Activated T-cell treated with anti-CD3 and anti-CD28 coated beads, Interleukin-2, amount 50 U/mL, for 72 hours (primary cell): ENCODE measurements around the gene CMTM5. TPM values are rescaled to one million over a fixed set of nuclear protein-coding genes. Genes with fewer than 3 reads are reported as not detected.
A peak's percentile ranks its signal among the peaks of the same experiment; 100 is the strongest.

Experiments
- ATAC-seq, 2 donors: fragments of 150-1000 bp; cut with Tn5 transposase; replicated peaks in 1 of 2; 2 replicates each; pipeline ENCODE4 v1.10.0; 2021; ENCODE audit warnings: moderate library complexity in 2 of 2, mild to moderate bottlenecking in 1 of 2
- DNase-seq, 2 donors: peaks; one replicate each; pipeline ENCODE4 v3.0.0; 2021 to 2022; ENCODE audit warnings: mixed read lengths in 1 of 2
- H3K27ac Mint-ChIP-seq: one replicate; pipeline ENCODE4 v1.8.0; 2022; ENCODE audit warnings: mild to moderate bottlenecking, moderate library complexity, mixed read lengths
- H3K27me3 Mint-ChIP-seq: one replicate; pipeline ENCODE4 v1.8.0; 2022; ENCODE audit warnings: low read depth, mixed read lengths
- H3K36me3 Mint-ChIP-seq, 2 donors: one replicate each; pipeline ENCODE4 v1.8.0; 2022; ENCODE audit warnings: mixed read lengths in 2 of 2, mild to moderate bottlenecking in 1 of 2; ENCODE audit not compliant: insufficient read depth in 2 of 2
- H3K4me1 Mint-ChIP-seq: one replicate; pipeline ENCODE4 v1.8.0; 2022; ENCODE audit warnings: low read depth, mixed read lengths
- H3K4me3 Mint-ChIP-seq, 2 donors: one replicate each; pipeline ENCODE4 v1.8.0; 2022; ENCODE audit warnings: mild to moderate bottlenecking in 2 of 2, mixed read lengths in 2 of 2, moderate library complexity in 2 of 2
- H3K9me3 Mint-ChIP-seq, 2 donors: one replicate each; pipeline ENCODE4 v1.8.0; 2022; ENCODE audit warnings: mixed read lengths in 2 of 2
- total RNA-seq, 2 donors: library from RNA; stranded (reverse); gene quantifications; one replicate each; pipeline ENCODE4 v1.2.3, GENCODE V29; 2022

Gene CMTM5
- total RNA-seq, 2 donors from 2014 or later, result 0.30 TPM; not detected in 1

DNA sequence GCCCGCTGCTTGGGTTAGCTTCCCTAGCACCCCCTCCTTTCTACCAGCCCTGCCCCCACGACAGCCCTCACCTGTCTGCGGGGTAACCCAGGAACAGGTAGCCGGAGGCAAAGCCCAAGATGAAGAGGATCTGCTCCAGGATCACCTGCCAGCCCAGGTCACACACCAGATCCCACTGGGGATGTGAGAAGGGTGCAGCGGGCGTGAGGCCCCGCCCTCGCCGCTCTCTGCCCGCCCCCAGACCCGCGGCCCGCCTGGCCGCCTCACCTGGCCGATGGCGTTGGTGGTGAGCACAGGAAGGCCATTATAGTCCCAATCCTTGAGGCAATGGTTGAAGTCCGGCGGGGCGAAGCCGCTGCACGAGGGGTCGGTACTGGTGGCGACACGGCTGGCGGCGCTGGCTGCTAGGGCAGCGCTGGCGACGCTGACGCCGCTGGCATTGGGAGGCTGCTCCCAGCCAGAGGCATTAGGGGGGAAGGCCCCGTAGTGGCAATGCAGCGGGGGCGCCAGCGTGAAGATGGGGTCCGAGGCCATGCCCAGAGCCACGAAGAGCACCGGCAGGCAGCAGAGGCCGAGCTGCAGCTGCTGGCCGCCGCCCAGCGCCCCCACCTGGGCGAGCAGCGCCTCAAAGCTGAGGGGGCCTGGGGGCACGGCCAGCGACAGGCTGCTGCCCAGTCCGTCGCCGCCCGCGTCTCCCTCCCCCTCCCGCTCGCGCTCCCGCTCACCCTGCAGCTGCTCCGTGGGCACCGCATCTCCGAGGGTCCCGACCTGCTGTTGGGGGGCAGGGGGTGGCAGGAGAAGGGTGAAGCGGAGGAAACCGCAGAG, 25.0 kb upstream of the CMTM5 start:
- DNase-seq, result peak in 1 of 2 donors; percentile 25
- peak overlapping the region; percentile 79 to 81 for H3K4me3 Mint-ChIP-seq
- H3K9me3 Mint-ChIP-seq, result peaks cover 0 to 3% of the 10 kb centered on the region in 2 donors
- peaks cover 8% of the 10 kb centered on the region for H3K4me1 Mint-ChIP-seq
- no peak overlapping the region for H3K27ac Mint-ChIP-seq
- H3K27me3 Mint-ChIP-seq, result peaks cover 28% of the 10 kb centered on the region
- H3K36me3 Mint-ChIP-seq, result no peaks in the 10 kb centered on the region
- peak; percentile 45 to 54 for ATAC-seq

DNA sequence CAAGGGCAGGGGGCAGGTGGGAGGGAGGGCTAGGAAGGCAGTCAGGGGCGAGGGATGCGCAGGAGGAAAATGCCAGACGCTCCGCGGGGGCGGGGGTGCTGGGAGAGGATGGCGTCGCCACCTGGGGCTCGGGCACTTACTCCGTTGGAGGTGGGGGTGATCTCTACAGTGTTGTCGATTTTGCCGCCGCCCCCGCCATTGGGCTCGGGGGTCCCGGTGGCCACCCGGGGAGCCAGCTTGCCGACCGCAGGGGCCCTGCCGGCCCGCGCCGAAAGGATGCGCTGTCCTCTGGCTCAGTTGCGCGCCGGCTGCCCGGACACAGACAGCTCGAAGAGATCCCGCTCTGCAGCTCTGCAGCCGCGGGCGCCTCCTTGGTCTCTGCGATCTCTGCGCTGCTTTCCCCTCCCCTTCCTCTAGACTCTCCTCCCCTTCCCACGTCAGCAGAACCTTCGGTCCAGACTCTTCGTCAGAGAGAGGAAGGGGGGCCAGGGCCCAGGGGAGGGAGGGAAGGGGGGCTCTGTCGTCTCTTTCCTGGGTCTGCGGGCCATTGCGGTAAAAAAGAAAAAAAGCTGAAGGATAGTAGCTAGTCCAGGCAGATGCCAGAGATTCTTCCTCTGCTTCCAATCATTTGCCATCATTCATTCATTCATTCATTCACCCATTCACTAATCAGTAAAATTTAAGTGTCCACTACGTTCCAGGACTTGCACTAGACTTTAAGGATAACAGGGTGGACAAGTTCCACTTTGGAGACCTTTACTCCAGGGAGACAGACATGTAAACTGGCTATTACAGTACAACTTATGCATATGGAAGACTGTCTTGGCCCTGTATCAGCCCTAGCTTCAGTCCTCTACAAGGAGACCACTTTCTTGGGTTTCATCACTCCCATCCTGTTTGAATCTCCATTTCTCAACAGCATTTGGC, 24.1 kb upstream of the CMTM5 start, which contains the start of gene SLC22A17:
TSS of gene SLC22A17 (minus strand) at position 382 of the 927 bp plus-strand sequence.
- DNase-seq, result peak; percentile 69 to 71
- Mint-ChIP-seq H3K27me3 (peaks cover 28% of the 10 kb centered on the region), H3K36me3 (no peaks in the 10 kb centered on the region), H3K9me3 (peaks cover 0 to 3% of the 10 kb centered on the region in 2 donors), H3K27ac (no peak within 1 kb of the TSS), H3K4me3 (peak within 1 kb of the TSS; percentile 79 to 81), H3K4me1 (peaks cover 8% of the 10 kb centered on the region)
- ATAC-seq, result peak; percentile 94

DNA sequence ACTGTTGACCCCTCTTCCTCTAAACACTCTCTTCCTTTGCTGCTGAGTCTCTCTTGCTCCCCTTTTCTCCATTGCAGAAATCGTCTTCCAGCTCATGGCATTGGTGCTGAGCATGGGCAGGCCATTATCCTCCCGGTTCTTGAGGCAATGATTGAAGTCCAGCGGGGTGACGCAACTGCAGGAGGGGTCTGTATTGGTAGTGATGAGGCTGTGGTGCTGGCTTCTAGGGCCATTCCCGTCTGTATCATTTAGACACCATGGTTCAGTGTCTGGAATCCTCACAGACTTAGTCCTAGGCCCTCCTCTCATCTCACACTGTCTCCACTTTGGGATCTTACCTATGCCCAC, 23.4 kb upstream of the CMTM5 start:
- no peak overlapping the region for H3K27ac Mint-ChIP-seq
- H3K36me3 Mint-ChIP-seq, result no peaks in the 10 kb centered on the region
- DNase-seq (no peak), ATAC-seq (no peak)
- H3K4me3 Mint-ChIP-seq, result peak overlapping the region; percentile 79 to 81
- peaks cover 28% of the 10 kb centered on the region for H3K27me3 Mint-ChIP-seq
- peaks cover 0 to 3% of the 10 kb centered on the region in 2 donors for H3K9me3 Mint-ChIP-seq
- H3K4me1 Mint-ChIP-seq, result peaks cover 8% of the 10 kb centered on the region

DNA sequence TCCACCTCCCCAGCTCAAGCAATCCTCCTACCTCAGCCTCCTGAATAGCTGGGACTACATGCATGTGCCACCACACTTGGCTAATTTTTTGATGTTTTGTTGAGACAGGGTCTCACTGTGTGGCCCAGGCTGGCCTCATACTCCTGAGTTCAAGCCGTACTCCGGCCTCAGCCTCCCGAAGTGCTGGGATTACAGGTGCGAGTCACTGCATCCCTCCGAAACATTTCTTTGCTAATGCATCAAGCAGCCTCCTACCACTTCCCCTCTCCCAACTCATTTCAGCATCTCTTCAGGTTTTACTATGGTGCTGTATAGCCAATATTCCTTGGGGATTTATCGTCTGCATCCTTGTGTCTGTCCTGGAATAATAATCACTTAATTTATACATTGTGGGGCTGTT, 21.9 kb upstream of the CMTM5 start:
- Mint-ChIP-seq H3K27ac (no peak overlapping the region), H3K36me3 (no peaks in the 10 kb centered on the region), H3K4me1 (peaks cover 8% of the 10 kb centered on the region), H3K4me3 (no peak overlapping the region), H3K27me3 (peaks cover 28% of the 10 kb centered on the region), H3K9me3 (peaks cover 0 to 3% of the 10 kb centered on the region in 2 donors)
- DNase-seq (no peak), ATAC-seq (no peak)

DNA sequence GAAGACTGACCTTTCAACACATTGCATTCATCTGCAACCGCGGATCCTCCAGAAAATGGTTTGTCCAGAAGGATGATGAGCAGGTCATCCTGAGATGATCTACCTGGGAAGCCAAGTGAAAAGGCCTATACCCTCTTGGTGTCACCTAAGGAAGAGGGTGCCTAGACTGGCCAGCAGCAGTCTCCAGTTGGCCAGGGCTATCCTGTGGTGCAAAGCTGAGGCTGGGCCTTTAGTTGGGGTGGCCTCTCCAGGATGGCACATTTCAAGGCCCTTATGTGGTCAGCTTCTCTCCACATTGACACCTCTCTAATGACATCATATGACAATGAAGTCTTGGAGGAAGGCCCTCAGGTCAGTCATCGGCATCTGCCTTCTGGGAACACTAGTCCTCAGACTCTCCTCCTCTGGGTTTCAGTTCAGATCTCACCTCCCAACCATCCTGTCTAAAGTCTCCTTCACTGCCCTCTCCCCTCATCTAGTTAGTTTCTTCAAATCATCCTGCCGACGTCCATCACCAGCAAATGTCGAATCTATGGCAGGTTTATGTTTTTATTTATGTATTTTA, 20.9 kb upstream of the CMTM5 start:
- Mint-ChIP-seq H3K4me1 (peaks cover 8% of the 10 kb centered on the region), H3K27me3 (peaks cover 23% of the 10 kb centered on the region), H3K27ac (no peak overlapping the region), H3K36me3 (no peaks in the 10 kb centered on the region), H3K4me3 (no peak overlapping the region), H3K9me3 (no peaks in the 10 kb centered on the region)
- DNase-seq (no peak), ATAC-seq (no peak)

DNA sequence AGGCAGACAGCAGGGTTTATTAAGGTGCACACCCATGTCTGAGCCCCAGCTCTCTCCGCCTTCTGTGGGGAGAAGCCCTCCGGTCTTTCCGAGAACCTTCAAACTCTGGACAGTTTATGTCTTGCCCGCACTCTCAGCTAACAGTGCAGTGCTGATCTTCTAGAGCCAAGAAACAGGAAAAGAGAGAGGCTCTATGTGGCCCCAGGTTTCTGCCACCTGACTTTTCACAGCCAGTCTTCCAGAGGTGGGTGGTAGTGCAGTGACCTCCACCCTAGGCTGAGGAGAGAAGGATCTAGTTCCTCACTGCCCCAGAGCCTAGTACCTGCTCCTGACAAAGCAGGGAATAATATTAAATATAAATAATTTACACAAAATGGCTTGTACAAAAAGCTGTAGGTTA, 20.2 kb upstream of the CMTM5 start:
- Mint-ChIP-seq H3K4me3 (no peak overlapping the region), H3K4me1 (peaks cover 8% of the 10 kb centered on the region), H3K36me3 (no peaks in the 10 kb centered on the region), H3K27me3 (peaks cover 17% of the 10 kb centered on the region), H3K9me3 (no peaks in the 10 kb centered on the region), H3K27ac (no peak overlapping the region)
- no peak for ATAC-seq
- DNase-seq, result no peak

DNA sequence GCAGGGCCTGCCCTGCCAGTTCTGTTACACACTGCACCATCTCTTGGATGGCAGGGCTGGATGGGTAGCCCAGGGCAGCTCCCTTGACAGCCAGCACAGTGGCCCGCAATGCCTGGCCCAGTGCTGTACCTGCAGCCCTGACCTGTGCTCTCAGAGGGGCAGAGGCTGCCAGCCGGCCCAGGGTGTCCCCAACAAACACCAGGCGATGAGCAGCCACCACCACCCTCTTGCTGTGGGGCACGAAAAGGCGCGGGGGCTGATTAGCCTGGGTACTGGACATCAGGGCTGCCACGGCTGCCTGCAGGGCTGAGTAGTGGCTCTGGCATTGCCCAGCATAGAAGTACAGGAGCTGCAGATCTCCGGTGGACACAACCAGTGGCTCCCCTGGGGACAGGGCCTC, 19.6 kb upstream of the CMTM5 start:
- Mint-ChIP-seq H3K4me3 (no peak overlapping the region), H3K4me1 (peaks cover 8% of the 10 kb centered on the region)

DNA sequence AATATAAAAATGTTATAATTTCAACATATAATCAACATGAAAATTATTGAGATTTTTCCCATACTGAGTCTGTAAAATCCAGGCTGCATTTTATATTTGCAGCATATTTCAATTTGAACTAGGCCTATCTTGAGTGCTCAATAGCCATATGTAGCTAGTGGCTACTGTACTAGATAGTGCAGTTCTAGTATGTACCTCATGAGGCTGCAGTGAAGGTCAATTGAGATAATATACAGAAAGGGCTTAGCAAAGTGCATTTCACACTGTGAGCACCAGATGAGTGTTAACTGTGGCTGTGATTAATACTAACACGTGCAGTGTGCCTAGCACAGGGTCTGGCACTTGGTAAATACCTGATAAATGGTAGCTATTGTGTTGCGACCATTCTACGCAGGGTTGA, 18.8 kb upstream of the CMTM5 start:
- Mint-ChIP-seq H3K36me3 (no peaks in the 10 kb centered on the region), H3K4me3 (no peak overlapping the region), H3K27ac (no peak overlapping the region), H3K4me1 (peaks cover 4% of the 10 kb centered on the region), H3K27me3 (peaks cover 13% of the 10 kb centered on the region), H3K9me3 (no peaks in the 10 kb centered on the region)
- DNase-seq (no peak), ATAC-seq (no peak)

More for the DNA sequence above, 19.6 kb upstream of the CMTM5 start:
- Mint-ChIP-seq H3K36me3 (no peaks in the 10 kb centered on the region), H3K27ac (no peak overlapping the region), H3K27me3 (peaks cover 17% of the 10 kb centered on the region), H3K9me3 (no peaks in the 10 kb centered on the region)
- DNase-seq (no peak), ATAC-seq (no peak)

DNA sequence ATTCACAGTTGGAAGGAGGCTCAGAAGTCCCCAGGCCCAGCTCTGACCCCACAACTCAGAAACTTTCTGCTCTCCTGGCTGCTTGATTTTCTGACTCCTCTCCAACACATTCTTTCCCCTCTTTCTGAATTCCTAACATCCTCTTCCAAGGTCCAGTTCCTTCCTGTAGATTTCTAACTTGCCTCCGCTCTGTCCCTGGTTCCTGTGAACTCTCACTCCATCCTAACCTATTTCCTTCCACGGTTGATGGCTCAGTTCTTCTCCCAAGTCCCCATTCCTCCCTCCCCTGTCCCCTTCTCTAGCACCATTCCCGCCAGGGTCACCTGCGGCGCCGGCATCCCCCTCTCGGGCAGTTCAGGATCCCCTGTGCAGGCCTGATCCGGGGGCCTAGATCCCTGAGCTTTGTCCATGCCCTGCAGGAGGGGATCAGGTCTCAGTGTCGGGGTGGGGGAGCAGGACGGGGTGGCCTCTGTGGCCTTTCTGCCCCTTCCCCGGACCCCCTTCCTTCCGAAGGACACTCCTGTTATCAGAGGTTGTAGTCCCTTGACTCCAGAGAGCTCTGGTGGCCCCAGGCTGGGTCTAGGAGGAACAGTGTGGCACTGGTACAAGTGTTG, 18.2 kb upstream of the CMTM5 start:
- DNase-seq (no peak), ATAC-seq (no peak)
- Mint-ChIP-seq H3K27me3 (peaks cover 7% of the 10 kb centered on the region), H3K36me3 (no peaks in the 10 kb centered on the region), H3K4me1 (no peaks in the 10 kb centered on the region), H3K9me3 (no peaks in the 10 kb centered on the region), H3K27ac (no peak overlapping the region), H3K4me3 (no peak overlapping the region)

DNA sequence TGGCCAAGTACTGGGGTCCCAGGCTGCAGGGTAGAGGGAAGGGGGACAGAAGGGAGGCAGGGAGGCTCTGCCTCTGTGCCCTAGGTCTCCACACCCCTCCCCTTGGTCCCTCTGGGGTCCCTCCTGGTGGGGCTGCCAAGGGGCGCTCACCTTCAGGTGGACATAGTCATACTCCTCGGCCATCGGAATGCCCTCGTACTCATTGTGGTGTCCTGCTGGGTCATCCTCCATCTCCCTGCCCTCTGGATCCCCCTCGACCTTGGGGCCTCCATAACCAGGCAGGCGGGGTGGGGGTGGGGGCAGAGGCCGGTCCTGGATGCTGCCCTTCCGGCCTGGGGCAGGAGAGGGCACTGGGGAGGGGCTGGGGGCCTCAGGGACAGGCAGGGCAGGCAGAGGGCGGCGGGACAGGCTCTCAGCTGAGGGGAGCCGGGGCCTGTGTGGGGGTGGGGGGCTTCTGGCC, 17.6 kb upstream of the CMTM5 start:
- ATAC-seq (no peak), DNase-seq (no peak)
- Mint-ChIP-seq H3K9me3 (no peaks in the 10 kb centered on the region), H3K4me1 (no peaks in the 10 kb centered on the region), H3K27me3 (peaks cover 4% of the 10 kb centered on the region), H3K27ac (no peak overlapping the region), H3K36me3 (no peaks in the 10 kb centered on the region), H3K4me3 (no peak overlapping the region)

DNA sequence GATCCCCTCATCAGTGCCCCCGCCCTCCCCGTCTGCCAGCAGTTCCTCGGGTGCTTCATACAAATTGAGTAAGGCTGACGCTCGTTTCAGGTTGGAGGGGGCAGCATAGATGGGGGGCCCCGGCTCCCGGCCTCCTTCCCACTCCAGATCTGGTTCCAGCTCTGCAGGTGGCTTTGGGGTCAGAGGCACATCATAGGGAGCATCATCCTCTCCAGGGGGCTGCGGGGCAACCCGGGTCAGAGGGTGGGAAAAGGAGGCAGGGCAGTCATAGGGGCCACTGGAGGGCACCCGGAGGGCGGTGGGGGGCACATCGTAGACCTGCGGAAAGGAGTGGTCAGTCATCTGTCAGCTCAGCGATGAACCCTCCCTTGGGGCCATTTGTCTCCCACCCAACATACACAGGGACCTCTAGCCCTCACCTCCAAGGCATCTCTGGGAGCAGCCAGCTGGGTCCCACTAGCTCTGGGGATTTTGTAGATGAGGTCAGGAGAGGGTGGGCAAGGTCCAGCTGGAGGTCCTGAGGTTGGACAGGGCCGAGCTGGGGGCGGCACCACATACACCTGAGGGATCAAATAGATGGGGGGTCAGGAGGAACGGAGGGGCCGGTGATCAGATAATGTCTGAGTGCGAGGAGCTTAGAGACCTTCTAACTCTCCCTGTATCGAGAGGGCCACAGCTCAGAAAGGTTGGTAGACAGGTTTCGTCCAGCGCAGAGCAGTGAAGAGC, 17.0 kb upstream of the CMTM5 start:
- peaks cover 9% of the 10 kb centered on the region for H3K27me3 Mint-ChIP-seq
- H3K27ac Mint-ChIP-seq, result no peak overlapping the region
- no peaks in the 10 kb centered on the region for H3K36me3 Mint-ChIP-seq
- DNase-seq (no peak), ATAC-seq (no peak)
- H3K9me3 Mint-ChIP-seq, result no peaks in the 10 kb centered on the region
- no peaks in the 10 kb centered on the region for H3K4me1 Mint-ChIP-seq
- no peak overlapping the region for H3K4me3 Mint-ChIP-seq

DNA sequence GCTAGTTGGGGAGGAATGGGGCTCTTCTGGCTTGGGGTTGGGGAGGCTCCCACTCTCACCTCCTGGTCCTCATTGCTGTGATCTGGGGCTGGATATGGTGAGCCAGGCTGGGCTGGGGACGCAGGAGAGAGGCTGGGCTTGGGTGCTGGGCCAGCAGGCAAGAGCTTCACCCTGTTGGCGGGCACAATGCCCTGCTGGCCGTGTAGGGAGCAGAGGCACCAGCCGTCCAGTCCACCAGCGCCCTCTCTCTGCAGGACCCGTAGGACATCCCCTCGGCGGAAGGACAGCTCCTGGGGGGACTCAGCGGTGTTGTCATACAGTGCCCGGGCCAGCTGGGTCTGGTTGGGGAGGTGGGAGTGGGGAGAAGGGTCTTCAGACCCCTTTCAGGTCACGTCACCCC, 16.4 kb upstream of the CMTM5 start:
- Mint-ChIP-seq H3K36me3 (no peaks in the 10 kb centered on the region), H3K4me1 (no peaks in the 10 kb centered on the region), H3K9me3 (no peaks in the 10 kb centered on the region), H3K27ac (no peak overlapping the region), H3K4me3 (no peak overlapping the region), H3K27me3 (peaks cover 11% of the 10 kb centered on the region)
- ATAC-seq, result no peak
- DNase-seq, result no peak
